Daoy (cell line): ENCODE measurements around the gene TBL3. TPM values are rescaled to one million over a fixed set of nuclear protein-coding genes. Genes with fewer than 3 reads are reported as not detected.
"Not testable (repeated sequence)": the region's sequence is repeated elsewhere in the genome, so short reads cannot be mapped to it uniquely, and the experiment has no call there.

Source experiments
- DNase-seq: peaks from one replicate; pipeline ENCODE4 v3.0.0-alpha.2; 2015; ENCODE audit warnings: low read depth
- total RNA-seq: library from RNA; depleted of rRNA; stranded (reverse); fragments of >200 nt; shearing (Covaris generic); gene quantifications from 2 replicates; pipeline ENCODE4 v1.2.3, GENCODE V29; 2014; rRNA removed

The TBL3 gene
- total RNA-seq = 49.5 and 49.6 TPM in 2 replicates

DNA sequence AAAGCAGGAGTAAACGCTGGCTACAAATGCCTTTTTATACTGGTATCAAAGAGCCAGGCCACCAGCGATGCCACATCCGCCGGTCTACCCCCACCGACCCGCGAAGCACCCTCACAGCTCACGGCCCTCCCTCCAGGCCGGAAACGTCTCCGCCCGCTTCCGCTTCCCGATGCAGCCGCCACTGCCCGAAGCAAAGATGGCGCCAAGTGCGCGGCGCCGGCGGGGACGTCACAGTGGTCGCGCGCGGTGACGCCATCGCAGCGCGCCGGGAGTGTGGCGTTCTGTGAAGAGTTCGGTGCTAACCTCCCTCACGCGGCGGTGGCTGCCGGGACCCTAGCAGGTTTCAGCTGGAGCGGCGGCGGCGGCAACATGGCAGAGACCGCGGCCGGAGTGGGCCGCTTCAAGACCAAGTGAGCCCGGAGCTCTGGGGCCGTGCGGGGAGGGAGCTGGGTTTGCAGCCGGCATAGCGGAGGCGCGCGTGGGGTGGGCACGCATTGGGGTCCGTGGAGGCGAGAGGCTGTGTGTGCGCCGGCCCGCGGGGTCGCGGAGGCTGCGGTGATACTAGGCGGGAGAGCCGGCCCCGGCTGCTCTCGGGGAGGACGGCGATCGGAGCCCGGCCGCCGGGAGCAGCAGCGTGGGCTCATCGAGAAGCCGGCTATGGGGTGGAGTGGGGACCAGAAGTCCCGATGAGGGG lies at the start of gene TBL3:
TBL3 (plus strand) TSS at position 258 of the 694 bp plus-strand sequence; CDS start at position 370, 112 bp downstream.
- peak; percentile 98 for DNase-seq

GRCh38 chr16:1922357-1922756 lies 49.5 kb upstream of the TBL3 start:
- DNase-seq = no peak

- DNase-seq = peak; percentile 77
These were observed 48.4 kb upstream of the TBL3 start for GRCh38 chr16:1923299-1924034.

DNA sequence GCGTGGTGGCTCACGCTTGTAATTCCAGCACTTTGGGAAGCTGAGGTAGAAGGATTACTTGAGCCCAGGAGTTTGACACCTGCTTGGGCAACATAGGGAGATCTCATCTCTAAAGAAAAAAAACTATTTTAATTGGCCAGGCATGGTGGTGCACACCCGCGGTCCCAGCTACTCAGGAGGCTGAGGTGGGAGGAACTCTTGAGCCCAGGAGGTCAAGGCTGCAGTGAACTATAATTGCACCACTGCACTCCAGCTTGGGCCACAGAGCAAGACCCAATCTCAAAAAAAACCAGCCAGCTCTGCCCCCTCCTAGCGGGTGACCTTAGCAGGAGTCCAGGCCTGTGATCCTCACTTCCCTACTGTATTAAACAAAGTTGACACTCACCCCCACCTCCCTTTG lies 47.8 kb upstream of the TBL3 start:
- no peak for DNase-seq

DNA sequence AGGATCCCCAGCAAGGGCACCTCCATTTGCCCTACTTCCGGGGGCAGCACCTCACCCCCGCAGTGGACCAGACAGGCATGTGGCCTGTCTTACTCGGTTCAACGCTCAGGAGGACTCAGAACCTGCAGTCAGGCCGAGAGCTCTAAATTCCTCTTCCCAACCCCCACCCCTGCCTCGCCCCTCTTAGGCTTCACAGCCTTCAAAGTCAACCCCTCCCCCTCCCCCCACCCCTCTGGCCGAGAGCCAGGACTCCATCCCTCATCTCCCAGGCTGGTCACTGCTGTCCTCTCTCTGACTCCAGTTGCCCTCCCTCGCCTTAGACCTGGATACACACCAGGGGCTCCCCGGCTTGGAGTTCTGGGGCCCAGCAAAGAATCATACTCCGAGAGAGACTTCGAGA lies 45.6 kb upstream of the TBL3 start:
- no peak for DNase-seq

DNA sequence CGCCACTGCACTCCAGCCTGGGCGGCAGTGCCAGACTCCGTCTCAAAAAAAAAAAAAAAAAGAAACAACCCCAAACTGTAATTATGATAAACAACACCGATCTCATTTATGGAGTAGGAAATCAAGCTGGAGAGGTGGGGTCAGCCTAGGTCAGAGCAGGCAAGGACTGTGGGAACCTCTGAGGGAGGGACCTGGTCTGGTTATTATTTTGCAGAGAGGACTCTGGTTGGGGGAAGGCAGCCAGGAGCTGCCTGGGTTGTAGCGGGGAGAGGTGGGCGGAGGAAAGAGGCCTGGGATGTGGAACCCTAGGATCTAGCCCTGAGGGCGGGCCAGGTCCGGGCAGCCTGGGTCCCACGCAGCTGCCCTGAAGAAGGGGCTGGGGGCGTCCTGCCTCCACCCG lies 42.7 kb upstream of the TBL3 start:
- DNase-seq = no peak

DNA sequence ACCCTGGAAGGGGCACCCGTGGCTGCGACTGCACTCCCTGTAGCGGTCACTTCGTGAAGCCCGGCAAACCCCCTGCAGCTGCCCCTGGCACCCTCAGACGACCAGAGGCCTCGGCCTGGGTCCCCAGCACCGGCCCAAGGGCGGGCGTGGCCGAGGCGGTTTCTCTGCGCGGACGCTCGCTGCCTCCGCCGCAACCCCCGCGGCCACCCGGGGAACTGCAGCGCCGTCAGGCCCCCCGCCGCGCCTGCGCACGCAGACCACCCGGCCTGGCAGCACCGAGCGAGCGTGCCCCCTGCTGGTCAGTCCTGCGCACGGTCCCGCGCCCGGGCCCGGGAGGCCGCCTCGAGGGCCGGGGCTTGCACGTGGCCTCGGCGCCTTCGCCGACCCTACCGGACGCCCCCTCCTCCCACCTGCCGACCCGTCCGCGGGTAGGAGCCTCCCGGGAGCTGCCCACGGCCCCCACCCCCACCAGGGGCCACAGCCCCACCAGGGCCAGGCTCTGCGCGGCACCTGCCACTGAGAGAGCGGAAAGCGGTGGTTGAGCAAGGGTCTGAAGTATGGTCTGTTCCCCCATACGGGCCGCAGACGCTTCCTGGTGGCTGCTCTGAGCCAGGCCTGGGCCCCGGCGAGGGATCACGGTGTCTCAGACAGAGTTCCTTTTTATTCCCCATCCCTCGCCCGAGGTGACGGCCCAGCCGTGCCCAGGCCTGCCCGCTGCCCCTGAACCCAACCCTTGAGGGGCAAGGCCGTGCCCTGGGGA lies 42.1 kb upstream of the TBL3 start:
- DNase-seq = peak; percentile 86

GRCh38 chr16:1930338-1930720 lies 41.5 kb upstream of the TBL3 start:
- DNase-seq = no peak

DNA sequence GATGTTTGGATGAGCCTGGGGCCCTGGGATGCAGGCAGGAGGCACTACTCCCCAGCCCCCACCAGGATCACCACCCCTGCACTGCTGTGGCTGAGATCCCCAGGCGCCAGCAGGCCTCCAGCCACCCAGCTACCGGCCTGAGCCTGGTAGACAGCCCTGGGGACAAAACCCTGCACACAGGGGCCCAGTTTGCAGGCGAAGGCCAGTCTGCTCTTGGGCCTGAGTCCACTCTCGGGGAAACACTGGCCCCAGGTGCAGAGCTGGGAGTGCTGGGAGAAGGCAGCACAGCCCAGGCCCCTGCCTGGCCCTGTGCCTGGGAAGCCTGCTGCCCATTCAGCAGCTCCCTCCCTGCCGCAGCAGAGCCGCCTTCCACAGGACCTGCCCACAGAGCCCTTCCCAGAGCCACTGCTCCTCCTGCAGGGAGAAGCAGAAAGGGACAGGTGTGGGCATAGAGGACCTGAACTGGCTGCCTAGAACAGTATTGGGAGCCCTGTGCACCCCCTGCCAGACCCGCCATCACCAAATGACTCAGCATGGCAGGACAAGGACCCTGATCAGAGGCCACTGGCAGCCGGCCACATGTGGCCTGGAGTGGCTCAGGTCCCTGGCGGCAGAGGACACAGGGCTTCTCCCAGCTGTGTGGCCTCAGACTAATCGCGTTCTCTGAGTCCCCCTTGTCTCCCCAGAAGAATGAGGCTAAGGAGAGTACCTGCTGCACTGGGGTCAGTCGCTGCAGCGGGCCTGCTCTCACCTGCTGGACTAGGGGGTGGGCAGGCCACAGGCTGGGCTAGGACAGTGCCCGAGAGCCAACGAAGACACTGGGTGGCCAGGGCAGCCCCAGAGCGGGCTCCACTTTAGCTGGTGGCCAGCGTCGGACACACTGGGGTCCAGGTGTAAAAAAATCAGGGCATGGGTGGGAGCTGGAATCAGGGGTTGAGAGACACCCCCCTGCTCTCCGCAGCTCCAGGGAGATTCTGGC lies 39.5 kb upstream of the TBL3 start:
- DNase-seq = no peak

DNA sequence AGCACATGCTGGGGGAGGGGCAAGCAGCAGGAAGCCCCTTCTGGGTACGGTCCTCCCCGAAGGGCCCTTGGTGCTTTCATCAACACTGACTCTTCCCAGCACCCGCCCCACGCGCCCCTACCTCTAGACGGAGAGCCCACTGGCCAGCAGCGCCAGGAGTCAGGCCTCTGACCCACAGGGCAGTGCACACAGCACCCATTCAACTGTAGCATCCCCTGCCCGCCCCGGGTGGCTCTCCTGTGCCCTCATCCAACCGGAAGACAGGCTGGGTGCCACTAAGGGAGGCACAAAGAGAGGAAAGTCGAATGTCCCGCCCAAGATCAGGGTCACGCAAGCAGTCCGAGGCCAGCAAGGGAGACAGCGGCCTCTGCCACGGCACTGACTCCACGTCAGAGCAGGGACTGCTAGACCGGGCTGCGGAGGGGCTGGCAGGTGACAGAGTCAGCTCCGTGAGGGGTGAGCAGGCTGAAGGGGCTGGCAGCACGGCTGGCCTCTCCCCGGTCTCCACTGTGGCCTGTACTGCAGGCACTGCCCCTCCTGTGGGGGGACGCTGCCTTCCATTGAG lies 38.7 kb upstream of the TBL3 start:
- no peak for DNase-seq

DNA sequence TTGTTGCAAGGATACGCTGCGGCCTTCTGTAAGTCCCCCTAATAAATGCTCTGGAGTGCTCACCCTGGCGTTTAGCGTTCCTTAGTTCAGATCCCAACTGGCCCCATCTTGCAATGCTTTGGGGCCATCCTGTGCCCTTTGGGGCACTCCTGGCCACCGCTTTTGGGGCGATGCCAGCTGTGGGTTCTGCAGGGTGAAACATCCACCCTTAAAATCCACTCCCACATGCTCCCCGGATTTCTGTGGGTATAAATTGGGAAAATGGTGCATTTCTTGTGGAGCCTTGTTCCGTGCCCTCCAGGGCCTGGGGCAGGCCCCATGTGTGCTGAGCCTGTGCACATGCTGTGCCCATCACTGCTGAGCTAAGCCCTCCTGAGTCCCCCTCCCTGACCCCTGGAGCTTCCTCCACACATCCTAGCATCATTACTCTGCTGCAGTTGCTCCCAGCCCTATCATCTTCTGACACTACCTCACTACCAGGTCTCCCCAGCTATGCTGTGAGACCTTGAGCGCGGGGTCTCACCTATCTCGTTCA lies 34.8 kb upstream of the TBL3 start:
- no peak for DNase-seq

- no peak for DNase-seq
These were observed 33.5 kb upstream of the TBL3 start for GRCh38 chr16:1938316-1938715.

GRCh38 chr16:1938910-1939309 lies 32.9 kb upstream of the TBL3 start:
- DNase-seq = no peak

GRCh38 chr16:1939833-1940232 lies 32.0 kb upstream of the TBL3 start:
- DNase-seq = not testable (repeated sequence)

GRCh38 chr16:1940273-1941161 lies 31.3 kb upstream of the TBL3 start:
- DNase-seq = no peak

DNA sequence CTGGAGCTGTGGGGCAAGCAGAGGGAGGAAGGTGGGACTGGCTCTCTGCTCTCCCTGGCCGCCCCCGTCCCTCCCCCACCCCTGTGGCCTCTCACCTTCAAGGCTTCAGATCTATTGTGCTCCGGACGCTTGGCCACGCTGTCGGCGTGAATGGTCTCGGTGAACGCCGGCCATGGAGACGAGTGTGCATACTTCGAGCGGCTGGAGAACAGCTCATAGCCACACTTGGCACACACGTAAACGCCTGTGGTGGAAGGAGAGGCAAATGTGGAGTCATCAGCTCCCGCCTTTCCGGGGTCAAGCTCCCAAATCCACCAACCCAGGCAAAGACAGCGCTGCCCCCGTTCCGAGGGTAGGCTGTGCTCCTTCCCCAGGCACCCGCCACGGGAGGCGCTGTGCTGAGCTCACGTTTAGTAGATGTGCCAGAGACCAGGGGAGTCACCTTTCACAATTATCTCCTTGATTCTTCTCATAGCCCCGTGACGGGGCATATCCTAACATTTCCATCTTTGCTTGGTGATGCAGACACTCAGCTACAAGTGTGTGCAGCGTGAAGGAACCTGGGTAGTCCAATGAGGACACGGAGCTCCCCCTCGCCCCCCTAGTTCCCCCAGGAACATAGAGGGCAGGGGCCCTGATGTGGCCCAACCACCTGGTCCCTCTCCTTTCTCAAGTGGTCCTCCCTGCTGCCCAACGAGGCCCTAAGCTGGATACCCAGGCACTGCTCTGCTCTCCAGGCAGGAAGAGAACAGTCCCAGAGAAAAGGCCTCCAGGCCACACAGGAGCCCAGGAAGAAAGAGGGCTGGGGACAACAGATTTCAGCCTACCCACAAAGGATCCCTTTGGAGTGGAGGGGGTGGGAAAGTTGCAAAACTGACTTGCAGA lies 30.4 kb upstream of the TBL3 start:
- peak; percentile 91 for DNase-seq

GRCh38 chr16:1942047-1942809 lies 29.6 kb upstream of the TBL3 start:
- peak; percentile 59 for DNase-seq
